Measurements from ENCODE around the gene TST.

Gene TST

DNA sequence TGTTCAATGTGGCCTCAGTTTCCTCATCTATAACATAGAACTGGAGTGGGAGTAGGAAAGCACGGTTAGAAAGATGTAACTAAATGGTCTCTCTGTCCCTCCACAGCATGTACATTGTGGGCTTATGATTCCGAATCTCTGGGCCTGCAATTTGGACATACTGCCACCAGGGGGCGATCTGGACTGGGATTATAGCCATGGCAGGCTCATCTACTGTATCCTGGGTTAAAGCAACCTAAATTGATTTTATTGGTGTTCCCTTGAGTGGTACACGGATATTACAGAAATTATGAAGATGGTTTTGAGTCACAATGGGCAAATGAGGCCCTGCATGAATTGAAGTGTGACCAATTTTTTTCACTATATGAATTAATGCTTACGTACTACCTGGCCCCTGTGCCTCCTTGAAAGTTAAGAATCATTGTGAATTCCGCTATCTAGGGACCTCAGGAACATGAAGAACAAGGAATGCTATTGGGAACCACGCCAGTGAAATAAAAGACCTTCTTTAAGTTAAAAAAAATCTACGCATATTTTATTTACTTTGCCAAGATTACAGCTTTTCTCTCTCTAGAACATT is 32.9 kb downstream of the TST start:
- TF ChIP-seq EZH2phosphoT487 (IDR thresholded peaks at IDR 0.05; ENCODE audit: low read depth), result no peak
- TF ChIP-seq, protein P1, sequence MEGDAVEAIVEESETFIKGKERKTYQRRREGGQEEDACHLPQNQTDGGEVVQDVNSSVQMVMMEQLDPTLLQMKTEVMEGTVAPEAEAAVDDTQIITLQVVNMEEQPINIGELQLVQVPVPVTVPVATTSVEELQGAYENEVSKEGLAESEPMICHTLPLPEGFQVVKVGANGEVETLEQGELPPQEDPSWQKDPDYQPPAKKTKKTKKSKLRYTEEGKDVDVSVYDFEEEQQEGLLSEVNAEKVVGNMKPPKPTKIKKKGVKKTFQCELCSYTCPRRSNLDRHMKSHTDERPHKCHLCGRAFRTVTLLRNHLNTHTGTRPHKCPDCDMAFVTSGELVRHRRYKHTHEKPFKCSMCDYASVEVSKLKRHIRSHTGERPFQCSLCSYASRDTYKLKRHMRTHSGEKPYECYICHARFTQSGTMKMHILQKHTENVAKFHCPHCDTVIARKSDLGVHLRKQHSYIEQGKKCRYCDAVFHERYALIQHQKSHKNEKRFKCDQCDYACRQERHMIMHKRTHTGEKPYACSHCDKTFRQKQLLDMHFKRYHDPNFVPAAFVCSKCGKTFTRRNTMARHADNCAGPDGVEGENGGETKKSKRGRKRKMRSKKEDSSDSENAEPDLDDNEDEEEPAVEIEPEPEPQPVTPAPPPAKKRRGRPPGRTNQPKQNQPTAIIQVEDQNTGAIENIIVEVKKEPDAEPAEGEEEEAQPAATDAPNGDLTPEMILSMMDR (IDR thresholded peaks at IDR 0.05; ENCODE audit: low read depth, low read length), result peak; percentile 88
- Histone ChIP-seq H3K27ac (ENCODE audit: low read length) (no peak overlapping the region), H3K4me1 (ENCODE audit: low read length) (no peaks in the 10 kb centered on the region), H3K9ac (ENCODE audit: low read length) (no peak overlapping the region), H3K27me3 (ENCODE audit: low read depth, low read length) (peaks cover 60% of the 10 kb centered on the region), H3K9me3 (ENCODE audit: insufficient read depth, low read length) (peaks cover 9% of the 10 kb centered on the region), H3K4me3 (ENCODE audit: low read length) (no peak overlapping the region), H2AFZ (ENCODE audit: low read depth, low read length) (no peak overlapping the region), H3K79me2 (ENCODE audit: low read length) (no peaks in the 10 kb centered on the region), H3K4me2 (ENCODE audit: low read length) (no peak overlapping the region), H3K36me3 (replicated peaks; ENCODE audit: low read depth, low read length) (no peaks in the 10 kb centered on the region), H4K20me1 (ENCODE audit: insufficient read depth, low read length) (no peaks in the 10 kb centered on the region)

DNA sequence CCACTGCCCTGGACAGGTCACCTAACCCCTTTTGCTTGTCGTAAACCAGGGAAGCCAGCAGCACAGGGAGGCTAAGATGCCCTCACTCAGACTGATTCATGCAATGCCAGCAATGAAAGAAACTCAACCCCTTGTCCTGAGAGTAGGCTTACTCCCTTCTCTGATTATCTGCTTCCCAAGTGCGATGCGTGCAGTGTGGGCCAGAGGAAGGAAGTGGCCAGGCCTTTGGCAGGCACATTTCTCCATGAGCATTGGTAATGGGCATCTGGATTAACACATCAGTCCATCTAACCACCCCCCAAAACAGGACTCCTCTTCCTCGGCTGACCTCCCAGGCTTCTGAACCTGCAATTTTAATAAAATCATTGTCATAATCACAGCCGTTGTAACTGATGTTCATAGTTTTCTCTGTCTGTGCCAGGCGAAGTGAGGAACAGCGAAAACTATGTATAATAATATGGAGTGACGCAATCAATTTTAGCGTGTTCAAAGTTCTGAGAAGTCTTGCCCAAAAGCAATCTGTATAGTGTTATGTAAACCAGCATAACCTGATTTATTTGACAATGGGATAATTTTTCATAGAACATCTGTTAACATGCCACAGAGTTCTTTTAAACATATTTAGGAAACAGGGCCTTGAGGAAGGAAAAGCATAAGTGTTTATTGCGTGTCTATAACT is 33.9 kb downstream of the TST start:
- Histone ChIP-seq H3K9ac (ENCODE audit: low read length) (no peak overlapping the region), H3K4me1 (ENCODE audit: low read length) (no peaks in the 10 kb centered on the region), H3K4me2 (ENCODE audit: low read length) (no peak overlapping the region), H3K4me3 (ENCODE audit: low read length) (no peak overlapping the region), H3K36me3 (replicated peaks; ENCODE audit: low read depth, low read length) (no peaks in the 10 kb centered on the region), H3K27ac (ENCODE audit: low read length) (no peak overlapping the region), H2AFZ (ENCODE audit: low read depth, low read length) (no peak overlapping the region), H3K9me3 (ENCODE audit: insufficient read depth, low read length) (peaks cover 9% of the 10 kb centered on the region), H4K20me1 (ENCODE audit: insufficient read depth, low read length) (no peaks in the 10 kb centered on the region), H3K27me3 (ENCODE audit: low read depth, low read length) (peaks cover 50% of the 10 kb centered on the region), H3K79me2 (ENCODE audit: low read length) (no peaks in the 10 kb centered on the region)
- TF ChIP-seq EZH2phosphoT487 (IDR thresholded peaks at IDR 0.05; ENCODE audit: low read depth), result no peak
- TF ChIP-seq, protein P1 (IDR thresholded peaks at IDR 0.05; ENCODE audit: low read depth, low read length), result no peak

DNA sequence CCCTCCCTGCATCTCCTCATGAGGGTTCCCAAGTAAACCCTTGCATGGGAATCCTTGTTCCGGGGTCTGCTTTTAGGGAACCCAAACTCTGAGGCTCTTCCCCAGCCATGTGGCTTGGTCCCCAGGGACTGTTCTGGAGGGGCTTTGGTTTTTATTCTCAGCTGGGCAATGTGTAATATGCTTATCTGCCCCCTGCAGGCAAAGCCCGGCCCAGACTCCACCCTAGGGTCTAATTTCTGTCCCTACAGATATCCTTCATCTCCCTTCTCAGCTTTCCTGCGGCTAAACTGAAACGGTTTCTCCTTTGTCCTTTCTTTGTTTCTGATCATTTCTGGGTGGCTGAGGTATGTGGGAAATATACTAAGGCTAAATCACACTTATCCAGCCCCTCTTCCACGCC is 37.1 kb downstream of the TST start:
- H4K20me1 ChIP-seq (ENCODE audit: insufficient read depth, low read length), result no peaks in the 10 kb centered on the region
- H3K27ac ChIP-seq (ENCODE audit: low read length), result no peak overlapping the region
- no peak overlapping the region for H3K4me2 ChIP-seq (ENCODE audit: low read length)
- H3K27me3 ChIP-seq (ENCODE audit: low read depth, low read length), result peaks cover 24% of the 10 kb centered on the region
- no peak overlapping the region for H2AFZ ChIP-seq (ENCODE audit: low read depth, low read length)
- H3K9ac ChIP-seq (ENCODE audit: low read length), result no peak overlapping the region
- peaks cover 9% of the 10 kb centered on the region for H3K9me3 ChIP-seq (ENCODE audit: insufficient read depth, low read length)
- peaks cover 6% of the 10 kb centered on the region; the same call in 1 of the 2 replicates for H3K4me1 ChIP-seq (ENCODE audit: low read length)
- no peak overlapping the region for H3K4me3 ChIP-seq (ENCODE audit: low read length)
- no peak for TF ChIP-seq EZH2phosphoT487 (IDR thresholded peaks at IDR 0.05; ENCODE audit: low read depth)
- TF ChIP-seq, protein P1 (IDR thresholded peaks at IDR 0.05; ENCODE audit: low read depth, low read length), result peak; percentile 39
- H3K36me3 ChIP-seq (replicated peaks; ENCODE audit: low read depth, low read length), result no peaks in the 10 kb centered on the region
- H3K79me2 ChIP-seq (ENCODE audit: low read length), result no peaks in the 10 kb centered on the region

DNA sequence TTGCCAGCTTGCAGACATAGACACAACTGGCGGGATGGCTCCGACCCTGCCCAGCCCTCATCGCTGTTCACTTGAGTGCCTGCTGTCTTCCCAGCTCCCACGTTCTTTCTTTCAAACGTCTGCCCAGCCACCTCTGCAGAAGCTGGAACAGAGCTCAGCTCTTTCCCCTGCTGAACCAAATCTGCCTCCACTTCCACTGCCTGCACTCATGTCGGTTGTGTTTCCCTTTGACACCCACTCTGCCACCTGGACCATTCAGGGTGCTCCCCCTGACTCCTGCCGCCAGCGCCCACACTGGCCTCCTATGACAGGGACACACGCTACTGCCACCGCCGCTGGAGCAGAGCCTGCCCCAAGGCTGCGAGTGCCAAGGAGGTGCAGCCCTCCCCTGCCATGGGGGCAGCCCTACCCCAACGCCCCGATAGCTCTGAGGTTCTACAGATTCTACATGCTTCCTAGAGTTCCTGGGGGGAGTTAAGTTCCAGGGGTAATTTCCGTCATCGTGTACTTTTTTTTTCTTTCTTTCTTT is 37.9 kb downstream of the TST start:
- no peak overlapping the region for H2AFZ ChIP-seq (ENCODE audit: low read depth, low read length)
- peaks cover 6% of the 10 kb centered on the region for H3K9me3 ChIP-seq (ENCODE audit: insufficient read depth, low read length)
- H3K4me2 ChIP-seq (ENCODE audit: low read length), result no peak overlapping the region
- peaks cover 11% of the 10 kb centered on the region; the same call in 1 of the 2 replicates for H3K4me1 ChIP-seq (ENCODE audit: low read length)
- H3K27me3 ChIP-seq (ENCODE audit: low read depth, low read length), result peaks cover 16% of the 10 kb centered on the region
- TF ChIP-seq, protein P1 (IDR thresholded peaks at IDR 0.05; ENCODE audit: low read depth, low read length), result no peak
- TF ChIP-seq EZH2phosphoT487 (IDR thresholded peaks at IDR 0.05; ENCODE audit: low read depth), result no peak
- H4K20me1 ChIP-seq (ENCODE audit: insufficient read depth, low read length), result no peaks in the 10 kb centered on the region
- no peaks in the 10 kb centered on the region for H3K79me2 ChIP-seq (ENCODE audit: low read length)
- H3K36me3 ChIP-seq (replicated peaks; ENCODE audit: low read depth, low read length), result no peaks in the 10 kb centered on the region
- no peak overlapping the region for H3K9ac ChIP-seq (ENCODE audit: low read length)
- no peak overlapping the region for H3K4me3 ChIP-seq (ENCODE audit: low read length)
- H3K27ac ChIP-seq (ENCODE audit: low read length), result no peak overlapping the region

Measured in OCI-LY3 (cell line).